Measurements from ENCODE around the gene KCNA3. TPM values are rescaled to one million over a fixed set of nuclear protein-coding genes. Genes with fewer than 3 reads are reported as not detected.

Gene KCNA3
- total RNA-seq, 4 donors from 2014 or later: 0.18 to 0.20 TPM; not detected in 2

GRCh38 chr1:110645821-110646735, 28.7 kb downstream of the KCNA3 start:
- peaks cover 0 to 9% of the 10 kb centered on the region in 2 donors for H3K4me1 ChIP-seq
- ATAC-seq (no peak), DNase-seq (no peak)

GRCh38 chr1:110645211-110645610, 29.5 kb downstream of the KCNA3 start:
- in situ Hi-C loops (cut with MboI; ENCODE audit: low sequenced_read_pairs in 4 of 4) (no loop called here), intact Hi-C loops (cut with DNase I; ENCODE audit: low total_unique reads) (no loop called here)
- H3K4me3 ChIP-seq: no peak overlapping the region

More at GRCh38 chr1:110645821-110646735, 28.7 kb downstream of the KCNA3 start:
- intact Hi-C loops (cut with DNase I; ENCODE audit: low total_unique reads): no loop called here
- no peaks in the 10 kb centered on the region for H3K9me3 ChIP-seq
- in situ Hi-C loops (cut with MboI; ENCODE audit: low sequenced_read_pairs in 4 of 4): no loop called here
- H3K27ac ChIP-seq: peak overlapping the region in 1 of 4 donors; percentile 7
- TF ChIP-seq CTCF (IDR thresholded peaks at IDR 0.05 in 4 of 5, conservative IDR thresholded peaks at IDR 0.05 in 1 of 5): no peak
- no peak for TF ChIP-seq POLR2A (IDR thresholded peaks at IDR 0.05)
- H3K27me3 ChIP-seq: no peaks in the 10 kb centered on the region
- H3K36me3 ChIP-seq: no peaks in the 10 kb centered on the region
- no peak overlapping the region for H3K4me3 ChIP-seq

GRCh38 chr1:110643879-110644472, 30.8 kb downstream of the KCNA3 start:
- Histone ChIP-seq H3K4me3 (no peak overlapping the region), H3K4me1 (peaks cover 0 to 9% of the 10 kb centered on the region in 2 donors), H3K27me3 (no peaks in the 10 kb centered on the region), H3K27ac (no peak overlapping the region), H3K9me3 (no peaks in the 10 kb centered on the region), H3K36me3 (no peaks in the 10 kb centered on the region)
- no peak for TF ChIP-seq CTCF (IDR thresholded peaks at IDR 0.05 in 4 of 5, conservative IDR thresholded peaks at IDR 0.05 in 1 of 5)
- no peak for DNase-seq
- in situ Hi-C loops (cut with MboI; ENCODE audit: low sequenced_read_pairs in 4 of 4) (no loop called here), intact Hi-C loops (cut with DNase I; ENCODE audit: low total_unique reads) (no loop called here)
- ATAC-seq: no peak

More at GRCh38 chr1:110645211-110645610, 29.5 kb downstream of the KCNA3 start:
- no peaks in the 10 kb centered on the region for H3K36me3 ChIP-seq
- TF ChIP-seq CTCF (IDR thresholded peaks at IDR 0.05 in 4 of 5, conservative IDR thresholded peaks at IDR 0.05 in 1 of 5) (no peak), POLR2A (IDR thresholded peaks at IDR 0.05) (no peak)
- peaks cover 0 to 9% of the 10 kb centered on the region in 2 donors for H3K4me1 ChIP-seq
- no peak overlapping the region for H3K27ac ChIP-seq
- no peak for DNase-seq
- H3K9me3 ChIP-seq: no peaks in the 10 kb centered on the region
- H3K27me3 ChIP-seq: no peaks in the 10 kb centered on the region
- no peak for ATAC-seq

GRCh38 chr1:110639724-110640386, 34.9 kb downstream of the KCNA3 start:
- Histone ChIP-seq H3K9me3 (no peaks in the 10 kb centered on the region), H3K4me3 (no peak overlapping the region), H3K27ac (no peak overlapping the region), H3K27me3 (no peaks in the 10 kb centered on the region), H3K4me1 (no peaks in the 10 kb centered on the region), H3K36me3 (no peaks in the 10 kb centered on the region)
- TF ChIP-seq CTCF (IDR thresholded peaks at IDR 0.05 in 4 of 5, conservative IDR thresholded peaks at IDR 0.05 in 1 of 5): no peak
- no peak for TF ChIP-seq POLR2A (IDR thresholded peaks at IDR 0.05)
- DNase-seq: no peak
- no peak for ATAC-seq
- intact Hi-C loops (cut with DNase I; ENCODE audit: low total_unique reads) (no loop called here), in situ Hi-C loops (cut with MboI; ENCODE audit: low sequenced_read_pairs in 4 of 4) (loop anchor here in 1 of 4 donors (10.0 kb wide), 1 partner anchor 125 kb away; no protein-coding TSS in a partner anchor)
